ENCODE results near the gene AFAP1L2.

AFAP1L2 gene

GRCh38 chr10:114412907-114413797 lies 8.8 kb upstream of the AFAP1L2 start:
- no peak for DNase-seq (ENCODE audit: low read depth)

DNA sequence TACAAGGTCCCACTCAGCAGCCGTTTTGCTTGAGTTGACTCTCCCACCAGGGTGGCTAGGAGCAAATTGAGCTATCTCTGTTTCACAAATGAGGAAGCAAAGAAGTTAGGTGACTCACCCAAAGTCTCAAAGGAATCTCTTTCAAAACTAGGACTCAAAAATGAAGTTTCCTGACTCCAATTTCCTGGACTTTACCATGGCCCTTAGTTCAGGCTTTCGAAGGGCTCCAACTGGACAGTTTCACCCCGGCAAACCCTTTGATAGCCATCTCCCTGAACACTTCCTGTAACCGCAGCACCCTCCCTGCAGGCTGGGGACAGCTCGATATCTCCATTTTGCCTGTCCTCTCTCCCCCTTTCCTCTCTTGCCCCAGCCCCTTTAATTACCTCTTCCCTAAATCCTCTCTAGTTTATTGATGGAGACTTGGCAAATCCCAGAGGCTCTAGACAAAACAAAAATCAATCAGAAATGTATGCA lies 4.7 kb upstream of the AFAP1L2 start:
- DNase-seq (ENCODE audit: low read depth): no peak

DNA sequence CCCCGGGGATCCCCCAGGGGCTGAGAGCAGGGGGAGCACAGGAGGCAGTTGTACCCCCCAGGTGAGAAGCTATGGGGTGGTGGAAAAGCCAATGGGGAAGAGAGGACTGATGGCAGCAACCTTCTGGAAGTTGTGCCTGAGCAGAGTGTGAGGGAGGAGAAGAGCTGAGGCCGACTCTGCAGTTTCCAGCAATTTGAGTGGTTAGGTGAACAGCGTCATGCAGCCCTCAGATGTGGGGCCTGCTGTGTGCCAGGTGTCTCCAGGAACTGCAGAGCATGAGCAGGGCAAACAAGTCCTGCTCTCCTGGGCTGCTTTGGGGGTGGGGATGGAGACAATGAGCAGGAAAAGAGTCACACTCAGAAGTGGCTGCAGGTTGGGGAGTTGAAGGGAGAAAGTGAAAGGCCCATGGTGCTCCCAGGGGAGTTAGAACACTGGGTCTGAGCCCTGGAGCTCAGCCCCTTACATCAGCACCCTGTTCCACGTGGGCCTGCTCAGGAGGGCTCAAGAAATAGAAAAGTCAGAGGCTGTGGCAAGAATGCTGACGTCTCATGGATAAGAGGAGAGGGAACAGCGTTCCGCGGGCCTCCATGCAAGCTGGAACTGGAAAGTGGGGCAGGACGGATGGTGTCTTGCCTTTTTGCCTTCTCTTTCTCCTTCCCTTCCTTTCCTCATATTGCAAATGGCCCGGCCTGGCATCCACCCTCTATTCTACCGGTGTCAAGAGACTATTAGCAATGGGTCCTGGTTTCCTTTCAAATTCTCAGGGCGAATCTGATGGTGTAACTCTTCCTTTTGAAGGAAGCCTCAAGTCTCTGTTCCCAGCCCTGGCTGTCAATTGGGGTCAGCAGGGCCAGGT lies 4.0 kb upstream of the AFAP1L2 start:
- no peak for DNase-seq (ENCODE audit: low read depth)

- DNase-seq (ENCODE audit: low read depth): no peak
Observed at GRCh38 chr10:114406455-114406854, 2.2 kb upstream of the AFAP1L2 start.

- no peak for DNase-seq (ENCODE audit: low read depth)
Observed at GRCh38 chr10:114405011-114405350, 679 bp upstream of the AFAP1L2 start.

DNA sequence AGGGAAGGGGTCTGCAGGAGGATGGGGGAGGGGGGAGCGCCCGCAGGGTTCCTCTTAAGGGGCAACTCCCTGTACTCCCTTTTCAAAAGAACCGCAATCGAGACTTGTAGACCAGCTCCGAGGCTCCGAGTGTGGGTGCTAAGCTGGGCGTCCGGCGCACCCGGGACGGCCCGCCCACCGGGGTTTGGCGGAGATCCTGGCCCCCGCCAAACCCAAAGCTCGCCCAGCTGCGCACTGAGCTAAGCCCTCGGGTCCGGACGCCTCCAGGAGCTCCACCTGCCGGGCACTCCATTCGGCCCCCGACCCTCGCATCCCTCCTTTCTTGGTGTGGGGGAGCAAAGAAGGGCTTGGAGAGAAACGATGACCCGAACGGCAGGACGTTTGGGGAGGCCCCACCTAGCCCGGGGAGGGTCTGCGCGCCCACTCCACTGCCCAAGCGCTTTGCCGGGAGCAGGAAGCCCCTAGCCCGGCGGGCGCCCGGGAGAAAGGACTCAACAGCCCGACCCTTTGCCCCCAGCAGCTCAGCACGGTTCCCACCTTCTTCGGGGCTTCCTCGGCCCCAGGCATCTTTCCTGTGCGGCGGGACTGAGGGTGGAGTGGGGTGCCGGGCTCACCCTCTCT lies 651 bp downstream of the AFAP1L2 start:
- no peak for DNase-seq (ENCODE audit: low read depth)

- DNase-seq (ENCODE audit: low read depth): no peak
Observed at GRCh38 chr10:114402871-114403540, 1.3 kb downstream of the AFAP1L2 start.

GRCh38 chr10:114402233-114402632 lies 2.1 kb downstream of the AFAP1L2 start:
- no peak for DNase-seq (ENCODE audit: low read depth)

DNA sequence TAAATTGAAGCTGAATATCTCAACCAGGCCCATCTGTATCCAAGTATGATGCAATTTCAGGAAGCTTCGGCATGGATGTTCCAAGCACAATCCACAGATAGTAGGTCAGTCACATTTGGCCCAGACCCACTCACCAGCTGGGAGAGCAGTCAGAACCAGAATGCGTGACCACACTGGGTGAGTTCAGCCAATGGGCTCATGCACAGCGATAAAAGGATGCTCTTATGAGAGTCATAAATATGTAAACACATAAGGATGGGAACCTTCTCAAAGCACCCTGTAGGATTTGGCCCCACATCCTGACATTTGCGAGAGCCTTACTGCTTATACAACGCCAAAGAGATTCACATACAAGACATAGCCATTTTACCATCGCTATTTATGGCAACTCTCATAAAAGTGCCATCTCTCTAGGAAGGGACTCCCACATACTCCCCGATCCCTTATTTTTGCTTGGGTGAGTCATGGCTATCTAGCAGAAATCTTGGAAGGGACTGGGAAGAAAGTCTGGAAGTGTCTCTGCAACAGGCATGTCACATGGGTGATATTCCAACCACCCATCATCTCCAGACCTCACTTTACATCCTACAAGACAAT lies 3.0 kb downstream of the AFAP1L2 start:
- no peak for DNase-seq (ENCODE audit: low read depth)

DNA sequence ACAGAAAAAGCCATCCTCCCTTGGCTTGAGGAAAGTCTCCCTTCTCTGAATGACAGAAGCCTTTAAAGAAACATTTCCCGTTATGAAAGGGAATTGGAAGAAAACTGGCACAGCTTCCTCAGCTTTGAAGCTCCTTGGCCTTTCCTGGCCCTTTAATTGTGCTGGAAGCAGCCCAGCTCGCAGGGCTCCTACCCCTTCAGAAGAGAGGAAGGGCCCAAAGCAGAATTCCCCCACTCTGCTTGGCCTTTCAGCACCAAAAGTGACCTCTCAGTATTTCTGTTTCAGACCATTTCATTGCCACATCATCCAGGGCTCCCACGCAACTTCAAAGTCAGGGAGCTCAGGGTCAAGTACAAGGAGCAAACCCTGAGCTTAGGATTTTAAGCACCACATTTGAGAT lies 4.2 kb downstream of the AFAP1L2 start:
- no peak for DNase-seq (ENCODE audit: low read depth)

GRCh38 chr10:114399576-114399975 lies 4.7 kb downstream of the AFAP1L2 start:
- no peak for DNase-seq (ENCODE audit: low read depth)

DNA sequence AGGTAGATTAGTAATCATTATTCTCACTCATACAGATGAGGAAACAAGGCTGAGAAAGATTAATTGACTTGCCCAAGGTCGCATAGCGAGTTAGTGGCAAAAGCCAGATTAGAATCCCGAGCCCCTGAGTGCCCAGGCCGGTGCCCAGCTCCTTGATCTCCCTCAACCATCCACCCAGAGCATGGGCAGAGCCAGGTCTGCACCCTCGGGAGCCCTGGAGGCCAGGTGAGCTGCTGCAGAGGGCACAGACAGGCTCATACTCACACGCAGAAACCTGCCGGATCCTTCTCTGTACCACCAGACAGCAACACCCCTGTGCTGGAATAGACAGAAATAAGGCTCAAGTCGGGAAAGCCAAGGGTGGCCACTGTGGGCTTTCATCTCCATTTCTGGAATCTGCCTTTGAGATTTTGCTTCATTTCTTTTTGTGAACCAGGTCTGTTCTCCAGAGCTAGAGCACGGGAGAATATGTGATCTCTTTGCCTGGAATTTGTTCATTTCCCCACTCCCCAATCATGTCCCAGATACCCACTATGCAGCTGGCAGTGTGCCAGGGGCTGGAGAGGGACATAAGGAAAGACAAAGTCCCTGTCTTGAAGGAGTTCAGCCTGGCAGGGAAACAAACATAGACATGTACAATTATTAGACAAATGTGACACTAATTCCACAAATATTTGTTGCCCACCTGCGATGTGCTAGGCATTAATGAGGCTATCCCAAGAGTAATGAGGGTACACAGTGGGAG lies 5.5 kb downstream of the AFAP1L2 start:
- DNase-seq (ENCODE audit: low read depth): no peak

- DNase-seq (ENCODE audit: low read depth): no peak
Observed at GRCh38 chr10:114397651-114398145, 6.6 kb downstream of the AFAP1L2 start.

DNA sequence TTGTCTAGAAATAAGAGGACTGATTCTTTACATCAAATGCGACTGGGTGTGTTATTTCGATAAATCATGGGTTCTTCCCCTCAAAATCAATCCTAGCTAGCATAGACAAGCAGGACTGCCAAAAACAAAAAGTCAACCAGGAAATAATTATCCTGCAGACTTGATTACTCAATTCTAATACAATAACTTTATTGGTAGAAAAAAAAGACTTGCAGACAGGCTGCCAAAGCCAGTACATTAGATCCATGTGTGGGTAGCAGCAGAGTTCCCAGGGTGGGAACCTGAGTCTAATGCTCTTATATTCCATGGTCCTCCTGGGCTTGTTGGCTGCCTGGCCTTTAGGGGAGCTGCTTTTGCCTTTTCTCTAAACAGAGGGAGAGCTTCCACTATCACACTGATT lies 7.8 kb downstream of the AFAP1L2 start:
- DNase-seq (ENCODE audit: low read depth): no peak

GRCh38 chr10:114395366-114396022 lies 8.8 kb downstream of the AFAP1L2 start:
- no peak for DNase-seq (ENCODE audit: low read depth)

DNA sequence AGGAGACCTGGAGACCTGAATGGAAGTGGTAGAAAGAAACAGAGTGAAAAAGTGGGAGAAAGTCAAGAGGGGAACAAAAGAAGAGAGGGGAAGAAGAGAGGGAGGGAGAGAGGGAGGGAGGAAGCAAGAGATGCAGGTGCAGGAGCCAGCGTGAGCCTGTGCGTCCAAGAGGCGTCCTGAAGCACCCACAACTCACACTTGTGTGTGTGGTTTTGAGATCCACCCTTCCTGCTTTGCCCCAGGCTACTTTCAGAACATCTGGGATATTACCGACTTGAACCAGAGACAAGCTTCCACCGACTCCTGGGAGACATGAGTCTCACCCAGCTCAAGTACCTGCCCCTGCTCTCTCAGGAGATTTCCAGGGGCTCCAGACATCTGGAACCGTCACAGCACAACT lies 9.8 kb downstream of the AFAP1L2 start:
- DNase-seq (ENCODE audit: low read depth): no peak

GRCh38 chr10:114393886-114394285 lies 10.4 kb downstream of the AFAP1L2 start:
- DNase-seq (ENCODE audit: low read depth): no peak

DNA sequence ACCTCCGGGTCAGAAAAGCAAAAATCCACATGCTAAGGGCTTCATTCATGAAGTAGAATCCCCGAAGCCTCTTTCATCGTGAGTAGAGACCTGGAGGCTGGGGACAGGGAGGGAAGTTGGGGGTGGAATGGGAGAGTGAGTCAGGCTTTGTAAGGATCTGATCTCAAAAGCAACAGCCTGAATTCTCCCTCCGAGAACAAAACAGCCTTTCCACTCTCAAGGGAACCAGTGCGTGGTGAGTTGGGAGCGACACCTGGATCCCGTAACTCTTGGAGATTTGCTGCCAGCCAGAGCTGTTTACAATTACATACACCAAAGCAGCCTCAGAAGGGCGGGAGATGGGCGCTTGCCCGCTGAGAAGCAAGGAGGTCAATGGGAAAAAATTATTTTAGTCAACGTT lies 10.8 kb downstream of the AFAP1L2 start:
- DNase-seq (ENCODE audit: low read depth): no peak

DNA sequence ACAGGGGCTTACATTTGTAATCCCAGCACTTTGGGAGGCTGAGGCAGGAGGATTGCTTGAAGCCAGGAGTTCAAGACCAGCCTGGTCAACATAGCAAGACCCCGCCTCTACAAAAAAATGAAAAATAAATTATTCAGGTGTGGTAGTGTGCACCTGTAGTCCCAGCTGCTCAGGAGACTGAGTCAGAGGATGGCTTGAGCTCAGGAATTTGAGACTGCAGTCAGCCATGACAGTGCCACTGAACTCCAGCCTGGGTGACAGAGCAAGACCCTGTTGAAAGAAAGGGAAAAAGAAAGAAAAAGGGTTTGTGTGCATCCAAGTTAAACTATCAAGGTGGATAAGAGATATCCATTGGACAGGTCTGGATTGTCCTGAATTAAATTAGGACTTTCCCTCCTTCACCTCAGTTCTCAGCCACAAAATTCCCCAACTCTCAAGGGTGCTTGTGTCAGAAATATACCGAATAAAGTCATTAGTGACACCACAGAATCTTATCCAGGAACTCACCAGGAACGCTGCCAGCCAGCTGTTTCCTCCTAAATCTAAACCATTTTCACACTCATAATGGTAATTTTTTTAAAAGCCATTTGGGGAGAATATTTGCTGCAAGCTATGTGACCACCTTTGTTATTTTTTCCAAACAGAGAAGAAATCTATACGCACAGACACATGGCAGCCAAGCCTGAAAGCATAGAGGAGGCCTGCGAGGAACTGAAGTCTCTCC lies 12.0 kb downstream of the AFAP1L2 start:
- no peak for DNase-seq (ENCODE audit: low read depth)

GRCh38 chr10:114391599-114391998 lies 12.7 kb downstream of the AFAP1L2 start:
- no peak for DNase-seq (ENCODE audit: low read depth)
